ENCODE data around the gene EXO5. TPM values are rescaled to one million over a fixed set of nuclear protein-coding genes. Genes with fewer than 3 reads are reported as not detected.

The EXO5 gene
- total RNA-seq, 1 experiment from 2014 or later = 13.4 TPM

- peaks cover 26 to 28% of the 10 kb centered on the region in 2 experiments for H3K9me3 Mint-ChIP-seq
Measured at GRCh38 chr1:40507973-40508372, 594 bp upstream of the EXO5 start.

More at GRCh38 chr1:40507973-40508372, 594 bp upstream of the EXO5 start:
- Histone ChIP-seq H2BK20ac (ENCODE audit: low read depth, low read length, poor library complexity, severe bottlenecking) (no peak overlapping the region), H3K4me1 (ENCODE audit: insufficient read depth, low read length) (no peaks in the 10 kb centered on the region; the same call in 1 of the 2 replicates), H3K14ac (ENCODE audit: insufficient read depth, low read length) (no peak overlapping the region), H2AFZ (ENCODE audit: low read length) (no peak overlapping the region), H3K18ac (ENCODE audit: insufficient read length, low read depth, low read length) (no peak overlapping the region), H3K79me2 (ENCODE audit: insufficient read depth, low read length) (no peaks in the 10 kb centered on the region; the same call in 1 of the 2 replicates), H3T11ph (ENCODE audit: low read length) (no peak overlapping the region), H2BK5ac (ENCODE audit: insufficient read length, low read length) (no peak overlapping the region), H4K5ac (ENCODE audit: insufficient read length, low read depth, low read length) (no peak overlapping the region), H3K27me3 (ENCODE audit: insufficient read depth, low read length) (0 out of 2 replicates have a peak, but pooled peaks cover 3% of the 10 kb centered on the region), H3K79me1 (ENCODE audit: insufficient read depth, low read depth, low read length, poor library complexity, severe bottlenecking) (no peaks in the 10 kb centered on the region), H3K9ac (ENCODE audit: extremely low read depth, insufficient read length, low read length) (no peak overlapping the region), H3K23me2 (ENCODE audit: insufficient read length, low read depth, low read length, poor library complexity, severe bottlenecking) (peaks cover 11% of the 10 kb centered on the region), H2BK120ac (ENCODE audit: low read depth, low read length, poor library complexity, severe bottlenecking) (no peak overlapping the region), H3K56ac (ENCODE audit: insufficient read length, low read depth, low read length) (no peak overlapping the region), H2AK5ac (ENCODE audit: insufficient read length, low read length) (no peak overlapping the region), H3K23ac (ENCODE audit: insufficient read length, low read depth, low read length) (no peak overlapping the region), H4K20me1 (ENCODE audit: control insufficient read depth, insufficient read depth, insufficient read length) (no peaks in the 10 kb centered on the region), H3K4ac (ENCODE audit: low read depth, low read length) (no peak overlapping the region), H4K8ac (replicated peaks; ENCODE audit: insufficient read length, low read depth, low read length) (no peak overlapping the region), H2BK12ac (ENCODE audit: insufficient read length, low read depth, low read length) (no peak overlapping the region), H2BK15ac (ENCODE audit: low read depth, low read length) (no peak overlapping the region), H3K4me2 (ENCODE audit: insufficient read depth, insufficient read length, low read length) (peak overlapping the region; percentile 92), H3K9me3 (ENCODE audit: control insufficient read depth, low read depth, low read length) (no peaks in the 10 kb centered on the region), H4K91ac (ENCODE audit: insufficient read length, low read depth, low read length) (no peak overlapping the region), H3K27ac (ENCODE audit: insufficient read length, low read depth, low read length) (no peak overlapping the region)
- H3K27me3 Mint-ChIP-seq (ENCODE audit: low read depth) = peaks cover 10% of the 10 kb centered on the region
- peaks cover 7 to 9% of the 10 kb centered on the region in 2 experiments for H3K4me1 Mint-ChIP-seq
- no peak for TF ChIP-seq CTCF (conservative IDR thresholded peaks at IDR 0.05)
- no peak for DNase-seq
- peaks cover 18 to 48% (median 24%) of the 10 kb centered on the region in 3 experiments for H3K36me3 Mint-ChIP-seq (ENCODE audit: insufficient read depth in 1 of 3, low read depth in 3 of 3)
- H3K4me3 Mint-ChIP-seq = peak overlapping the region; percentile 85 to 86
- H3K27ac Mint-ChIP-seq = no peak overlapping the region; a peak in 1 of 7 replicates
- no CpG with 5 or more reads among the region's 6 CpGs for WGBS (ENCODE audit: extremely low coverage, insufficient read length, low lambda C conversion rate)
